Measurements from ENCODE around the gene PLAC1. TPM values are rescaled to one million over a fixed set of nuclear protein-coding genes. Genes with fewer than 3 reads are reported as not detected.

PLAC1 gene
- total and polyA plus RNA-seq, 8 donors, result 0.18 to 0.77 (median 0.46) TPM; not detected in 2

GRCh38 chrX:134679644-134680043 is 21.4 kb upstream of the PLAC1 start:
- Histone ChIP-seq H3K27me3 (no peaks in the 10 kb centered on the region), H3K27ac (no peak overlapping the region), H3K9me3 (no peaks in the 10 kb centered on the region), H3K4me1 (no peaks in the 10 kb centered on the region), H3K36me3 (no peaks in the 10 kb centered on the region), H3K4me3 (no peak overlapping the region)
- intact Hi-C loops (cut with DNase I), result no loop called here
- TF ChIP-seq, protein P1, sequence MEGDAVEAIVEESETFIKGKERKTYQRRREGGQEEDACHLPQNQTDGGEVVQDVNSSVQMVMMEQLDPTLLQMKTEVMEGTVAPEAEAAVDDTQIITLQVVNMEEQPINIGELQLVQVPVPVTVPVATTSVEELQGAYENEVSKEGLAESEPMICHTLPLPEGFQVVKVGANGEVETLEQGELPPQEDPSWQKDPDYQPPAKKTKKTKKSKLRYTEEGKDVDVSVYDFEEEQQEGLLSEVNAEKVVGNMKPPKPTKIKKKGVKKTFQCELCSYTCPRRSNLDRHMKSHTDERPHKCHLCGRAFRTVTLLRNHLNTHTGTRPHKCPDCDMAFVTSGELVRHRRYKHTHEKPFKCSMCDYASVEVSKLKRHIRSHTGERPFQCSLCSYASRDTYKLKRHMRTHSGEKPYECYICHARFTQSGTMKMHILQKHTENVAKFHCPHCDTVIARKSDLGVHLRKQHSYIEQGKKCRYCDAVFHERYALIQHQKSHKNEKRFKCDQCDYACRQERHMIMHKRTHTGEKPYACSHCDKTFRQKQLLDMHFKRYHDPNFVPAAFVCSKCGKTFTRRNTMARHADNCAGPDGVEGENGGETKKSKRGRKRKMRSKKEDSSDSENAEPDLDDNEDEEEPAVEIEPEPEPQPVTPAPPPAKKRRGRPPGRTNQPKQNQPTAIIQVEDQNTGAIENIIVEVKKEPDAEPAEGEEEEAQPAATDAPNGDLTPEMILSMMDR (IDR thresholded peaks at IDR 0.05), result no peak
- no peak for DNase-seq
- no peak for ATAC-seq

DNA sequence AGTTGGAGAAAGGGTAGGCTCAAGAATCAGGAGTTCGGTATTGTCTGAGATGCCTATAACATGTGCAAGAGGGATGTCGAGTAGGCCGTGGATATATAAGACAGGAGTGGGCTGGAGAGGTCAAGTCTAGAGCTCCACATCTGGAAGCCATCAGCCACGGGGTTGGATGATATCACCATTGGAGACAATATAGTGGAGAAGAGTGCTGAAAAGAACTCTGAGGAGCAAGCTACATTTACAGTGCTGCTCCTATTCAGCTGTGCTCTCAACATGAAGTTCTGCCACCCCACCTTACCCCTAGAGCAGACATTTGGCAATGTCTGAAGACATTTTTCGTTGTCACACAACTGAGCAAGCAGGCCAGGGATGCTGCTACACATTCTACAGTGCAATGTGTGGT is 20.9 kb upstream of the PLAC1 start:
- DNase-seq (peak in 1 of 4 donors; percentile 15), ATAC-seq (no peak)
- H3K9me3 ChIP-seq, result no peaks in the 10 kb centered on the region
- no peaks in the 10 kb centered on the region for H3K4me1 ChIP-seq
- no peak overlapping the region for H3K27ac ChIP-seq
- H3K4me3 ChIP-seq, result no peak overlapping the region
- H3K36me3 ChIP-seq, result no peaks in the 10 kb centered on the region
- no peaks in the 10 kb centered on the region for H3K27me3 ChIP-seq
- intact Hi-C loops (cut with DNase I), result no loop called here
- TF ChIP-seq, protein P1 (IDR thresholded peaks at IDR 0.05), result no peak

- TF ChIP-seq, protein P1 (IDR thresholded peaks at IDR 0.05), result no peak
- no peaks in the 10 kb centered on the region for H3K36me3 ChIP-seq
- H3K27me3 ChIP-seq, result no peaks in the 10 kb centered on the region
- no peak overlapping the region for H3K27ac ChIP-seq
- H3K4me3 ChIP-seq, result no peak overlapping the region
- ATAC-seq (no peak), DNase-seq (no peak)
- H3K4me1 ChIP-seq, result no peaks in the 10 kb centered on the region
- no peaks in the 10 kb centered on the region for H3K9me3 ChIP-seq
- intact Hi-C loops (cut with DNase I), result no loop called here
Measured at GRCh38 chrX:134677332-134677731, 19.1 kb upstream of the PLAC1 start.

DNA sequence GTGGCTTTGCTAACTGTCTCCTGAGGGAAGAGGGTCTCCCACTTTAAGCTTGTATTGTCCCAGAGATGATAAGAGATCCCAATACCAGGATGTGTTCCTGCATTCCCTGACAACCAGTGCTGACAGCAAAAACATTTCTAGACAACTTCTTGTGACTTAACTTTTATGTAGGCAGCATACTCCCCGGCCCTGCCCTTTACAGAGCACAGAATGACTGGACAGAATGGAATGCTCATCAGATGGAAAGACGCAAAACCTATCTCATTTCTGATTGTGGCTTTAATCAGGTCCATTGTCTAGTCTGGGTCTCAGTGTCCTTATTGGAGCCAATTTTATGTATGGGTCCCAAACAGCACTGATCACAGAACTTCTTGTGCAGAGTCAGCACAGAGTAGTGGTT is 18.2 kb upstream of the PLAC1 start:
- TF ChIP-seq, protein P1 (IDR thresholded peaks at IDR 0.05), result no peak
- H3K27me3 ChIP-seq, result no peaks in the 10 kb centered on the region
- peak; percentile 57 for ATAC-seq
- H3K4me1 ChIP-seq, result no peaks in the 10 kb centered on the region
- intact Hi-C loops (cut with DNase I), result no loop called here
- no peaks in the 10 kb centered on the region for H3K36me3 ChIP-seq
- no peaks in the 10 kb centered on the region for H3K9me3 ChIP-seq
- H3K27ac ChIP-seq, result no peak overlapping the region
- no peak overlapping the region for H3K4me3 ChIP-seq
- no peak for DNase-seq

DNA sequence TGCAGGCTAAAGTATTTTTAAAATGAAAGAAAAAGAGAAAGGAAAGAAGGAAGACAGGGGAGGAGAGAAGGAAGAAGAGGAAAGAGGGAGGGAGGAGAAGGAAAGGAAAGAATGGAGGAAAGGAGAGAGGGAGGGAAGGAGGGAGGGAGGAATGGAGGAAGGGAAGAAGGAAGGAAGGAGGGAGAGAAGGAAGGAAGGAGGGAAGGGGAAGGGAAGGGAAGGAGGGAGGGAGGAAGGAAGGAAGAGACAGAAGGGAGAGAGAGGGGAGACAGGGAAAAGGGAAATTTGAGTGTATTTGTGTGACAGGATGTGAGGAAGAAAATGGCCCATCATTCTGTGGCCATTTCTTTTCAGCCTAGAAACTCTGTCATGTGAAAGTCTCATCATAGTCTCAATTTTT is 14.9 kb upstream of the PLAC1 start:
- H3K36me3 ChIP-seq, result no peaks in the 10 kb centered on the region
- intact Hi-C loops (cut with DNase I), result no loop called here
- H3K27me3 ChIP-seq, result no peaks in the 10 kb centered on the region
- no peaks in the 10 kb centered on the region for H3K9me3 ChIP-seq
- TF ChIP-seq, protein P1 (IDR thresholded peaks at IDR 0.05), result no peak
- ATAC-seq (no peak), DNase-seq (no peak)
- H3K4me3 ChIP-seq, result no peak overlapping the region
- peaks cover 4 to 8% of the 10 kb centered on the region in 2 donors for H3K4me1 ChIP-seq
- no peak overlapping the region for H3K27ac ChIP-seq

Data from left lung (tissue), 10 donors.